HG02642 (cell line): Measurements from ENCODE around the gene DENND6B.

Source experiments
- ATAC-seq: cut with Tn5 transposase; IDR thresholded peaks from one replicate; pipeline ENCODE4 v1.9.1; 2021; ENCODE audit warnings: mild to moderate bottlenecking; ENCODE audit not compliant: unreplicated experiment, poor library complexity

Gene DENND6B

GRCh38 chr22:50260801-50261614 is 65.8 kb downstream of the DENND6B start:
- no peak for ATAC-seq

GRCh38 chr22:50260434-50260800 is 66.4 kb downstream of the DENND6B start:
- ATAC-seq: no peak

- ATAC-seq: no peak
These were observed 67.5 kb downstream of the DENND6B start for GRCh38 chr22:50259302-50259701.
